ENCODE data around the gene GUCY2F. TPM values are rescaled to one million over a fixed set of nuclear protein-coding genes. Genes with fewer than 3 reads are reported as not detected.

GUCY2F gene
- total RNA-seq, 1 donor from 2014 or later, result not detected

- no peaks in the 10 kb centered on the region for H3K36me3 Mint-ChIP-seq (ENCODE audit: unreplicated experiment)
- peak; percentile 35 for DNase-seq
- peaks cover 1% of the 10 kb centered on the region for H3K9me3 Mint-ChIP-seq (ENCODE audit: unreplicated experiment)
- no peaks in the 10 kb centered on the region for H3K27me3 Mint-ChIP-seq (ENCODE audit: unreplicated experiment)
- H3K4me3 Mint-ChIP-seq (ENCODE audit: unreplicated experiment), result no peak overlapping the region
- TF ChIP-seq CTCF (IDR thresholded peaks at IDR 0.05; ENCODE audit: partially characterized antibody, unreplicated experiment), result peak; percentile 47
- no peaks in the 10 kb centered on the region for H3K4me1 Mint-ChIP-seq (ENCODE audit: low read depth, unreplicated experiment)
- H3K27ac Mint-ChIP-seq (ENCODE audit: unreplicated experiment), result no peak overlapping the region
Observed at GRCh38 chrX:109475174-109475891, 6.6 kb downstream of the GUCY2F start.

- Mint-ChIP-seq H3K4me3 (ENCODE audit: unreplicated experiment) (no peak overlapping the region), H3K27ac (ENCODE audit: unreplicated experiment) (no peak overlapping the region), H3K4me1 (ENCODE audit: low read depth, unreplicated experiment) (no peaks in the 10 kb centered on the region), H3K9me3 (ENCODE audit: unreplicated experiment) (peaks cover 1% of the 10 kb centered on the region), H3K27me3 (ENCODE audit: unreplicated experiment) (no peaks in the 10 kb centered on the region), H3K36me3 (ENCODE audit: unreplicated experiment) (no peaks in the 10 kb centered on the region)
- peak; percentile 26 for DNase-seq
- no peak for TF ChIP-seq CTCF (IDR thresholded peaks at IDR 0.05; ENCODE audit: partially characterized antibody, unreplicated experiment)
Observed at GRCh38 chrX:109472939-109473735, 8.7 kb downstream of the GUCY2F start.

- Mint-ChIP-seq H3K27me3 (ENCODE audit: unreplicated experiment) (peaks cover 1% of the 10 kb centered on the region), H3K27ac (ENCODE audit: unreplicated experiment) (no peak overlapping the region), H3K36me3 (ENCODE audit: unreplicated experiment) (no peaks in the 10 kb centered on the region), H3K4me1 (ENCODE audit: low read depth, unreplicated experiment) (no peaks in the 10 kb centered on the region), H3K9me3 (ENCODE audit: unreplicated experiment) (no peaks in the 10 kb centered on the region), H3K4me3 (ENCODE audit: unreplicated experiment) (no peak overlapping the region)
- TF ChIP-seq CTCF (IDR thresholded peaks at IDR 0.05; ENCODE audit: partially characterized antibody, unreplicated experiment), result no peak
- DNase-seq, result no peak
Observed at GRCh38 chrX:109464231-109464630, 17.7 kb downstream of the GUCY2F start.

GRCh38 chrX:109463784-109464183, 18.1 kb downstream of the GUCY2F start:
- no peak for DNase-seq
- Mint-ChIP-seq H3K27me3 (ENCODE audit: unreplicated experiment) (peaks cover 1% of the 10 kb centered on the region), H3K27ac (ENCODE audit: unreplicated experiment) (no peak overlapping the region), H3K9me3 (ENCODE audit: unreplicated experiment) (no peaks in the 10 kb centered on the region), H3K4me3 (ENCODE audit: unreplicated experiment) (no peak overlapping the region), H3K36me3 (ENCODE audit: unreplicated experiment) (no peaks in the 10 kb centered on the region), H3K4me1 (ENCODE audit: low read depth, unreplicated experiment) (no peaks in the 10 kb centered on the region)
- TF ChIP-seq CTCF (IDR thresholded peaks at IDR 0.05; ENCODE audit: partially characterized antibody, unreplicated experiment), result no peak
